BLaER1 (cell line): ENCODE results near the gene TXNL4B.
"Not testable (repeated sequence)": the region's sequence is repeated elsewhere in the genome, so short reads cannot be mapped to it uniquely, and the experiment has no call there.

ENCODE experiments used
- H3K27ac ChIP-seq: shearing (Covaris generic); formaldehyde crosslinking; 2 replicates; pipeline ENCODE4 v1.8.1; 2022
- H3K27me3 ChIP-seq: shearing (Covaris generic); formaldehyde crosslinking; 2 replicates; pipeline ENCODE4 v1.8.1; 2022
- H3K36me3 ChIP-seq: shearing (Covaris generic); formaldehyde crosslinking; 2 replicates; pipeline ENCODE4 v1.8.1; 2022
- H3K4me1 ChIP-seq: shearing (Covaris generic); formaldehyde crosslinking; 2 replicates; pipeline ENCODE4 v1.8.1; 2022
- H3K4me2 ChIP-seq: shearing (Covaris generic); formaldehyde crosslinking; 2 replicates; pipeline ENCODE4 v1.8.1; 2022
- H3K4me3 ChIP-seq: shearing (Covaris generic); formaldehyde crosslinking; 2 replicates; pipeline ENCODE4 v1.8.1; 2022
- H3K9ac ChIP-seq: shearing (Covaris generic); formaldehyde crosslinking; 2 replicates; pipeline ENCODE4 v1.8.1; 2022
- H3K9me3 ChIP-seq: shearing (Covaris generic); formaldehyde crosslinking; 2 replicates; pipeline ENCODE4 v1.8.1; 2022
- H4K20me1 ChIP-seq: shearing (Covaris generic); formaldehyde crosslinking; 2 replicates; pipeline ENCODE4 v1.8.1; 2022
- Cebpa-rat ChIP-seq: shearing (Covaris generic); IDR thresholded peaks from 2 replicates; pipeline ENCODE4 v1.8.1; 2022

Gene TXNL4B

DNA sequence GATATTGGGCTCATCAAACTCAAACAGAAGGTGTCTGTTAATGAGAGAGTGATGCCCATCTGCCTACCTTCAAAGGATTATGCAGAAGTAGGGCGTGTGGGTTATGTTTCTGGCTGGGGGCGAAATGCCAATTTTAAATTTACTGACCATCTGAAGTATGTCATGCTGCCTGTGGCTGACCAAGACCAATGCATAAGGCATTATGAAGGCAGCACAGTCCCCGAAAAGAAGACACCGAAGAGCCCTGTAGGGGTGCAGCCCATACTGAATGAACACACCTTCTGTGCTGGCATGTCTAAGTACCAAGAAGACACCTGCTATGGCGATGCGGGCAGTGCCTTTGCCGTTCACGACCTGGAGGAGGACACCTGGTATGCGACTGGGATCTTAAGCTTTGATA lies 33.0 kb downstream of the TXNL4B start:
- no peaks in the 10 kb centered on the region for H3K9me3 ChIP-seq

DNA sequence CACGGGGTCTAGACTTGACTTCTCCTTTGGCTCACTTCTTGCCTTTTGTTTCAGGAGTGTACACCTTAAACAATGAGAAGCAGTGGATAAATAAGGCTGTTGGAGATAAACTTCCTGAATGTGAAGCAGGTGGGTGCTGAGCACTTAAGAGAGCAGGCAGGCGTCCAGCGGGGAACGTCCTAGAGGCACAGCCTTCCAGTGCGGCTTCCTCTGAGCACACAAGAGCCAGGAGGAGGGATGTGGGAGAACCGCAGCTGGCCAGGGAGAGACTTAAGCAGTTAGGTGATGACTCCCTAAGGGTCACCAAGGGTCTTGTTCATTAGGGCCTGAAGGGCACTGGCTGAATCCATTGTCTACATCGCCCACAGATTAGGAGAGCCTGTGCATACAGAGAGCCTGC lies 34.4 kb downstream of the TXNL4B start:
- not testable (repeated sequence) for H3K4me3 ChIP-seq, H3K9me3 ChIP-seq, H3K27ac ChIP-seq

More for the DNA sequence above, 33.0 kb downstream of the TXNL4B start:
- H3K4me2 ChIP-seq: no peak overlapping the region
- 0 out of 2 replicates have a peak, but pooled peaks cover 8% of the 10 kb centered on the region for H3K36me3 ChIP-seq
- no peak for TF ChIP-seq Cebpa-rat
- no peaks in the 10 kb centered on the region for H3K27me3 ChIP-seq
- no peaks in the 10 kb centered on the region for H3K4me1 ChIP-seq
- H3K9ac ChIP-seq: no peak overlapping the region
- H4K20me1 ChIP-seq: no peaks in the 10 kb centered on the region
- H3K4me3 ChIP-seq: no peak overlapping the region
- no peak overlapping the region for H3K27ac ChIP-seq

DNA sequence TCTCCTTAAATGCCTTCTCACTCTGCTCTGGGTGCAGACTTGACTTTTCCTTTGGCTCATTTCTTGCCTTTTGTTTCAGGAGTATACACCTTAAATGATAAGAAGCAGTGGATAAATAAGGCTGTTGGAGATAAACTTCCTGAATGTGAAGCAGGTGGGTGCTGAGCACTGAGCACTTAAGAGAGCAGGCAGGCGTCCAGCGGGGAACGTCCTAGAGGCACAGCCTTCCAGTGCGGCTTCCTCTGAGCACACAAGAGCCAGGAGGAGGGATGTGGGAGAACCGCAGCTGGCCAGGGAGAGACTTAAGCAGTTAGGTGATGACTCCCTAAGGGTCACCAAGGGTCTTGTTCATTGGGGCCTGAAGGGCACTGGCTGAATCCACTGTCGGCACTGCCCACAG lies 36.1 kb downstream of the TXNL4B start:
- H4K20me1 ChIP-seq, H3K4me2 ChIP-seq, H3K27me3 ChIP-seq, H3K4me3 ChIP-seq, H3K27ac ChIP-seq, H3K36me3 ChIP-seq, H3K4me1 ChIP-seq, H3K9me3 ChIP-seq, H3K9ac ChIP-seq: not testable (repeated sequence)

More for the DNA sequence above, 34.4 kb downstream of the TXNL4B start:
- not testable (repeated sequence) for H3K36me3 ChIP-seq, H3K27me3 ChIP-seq, H3K9ac ChIP-seq, H4K20me1 ChIP-seq, H3K4me1 ChIP-seq, H3K4me2 ChIP-seq

DNA sequence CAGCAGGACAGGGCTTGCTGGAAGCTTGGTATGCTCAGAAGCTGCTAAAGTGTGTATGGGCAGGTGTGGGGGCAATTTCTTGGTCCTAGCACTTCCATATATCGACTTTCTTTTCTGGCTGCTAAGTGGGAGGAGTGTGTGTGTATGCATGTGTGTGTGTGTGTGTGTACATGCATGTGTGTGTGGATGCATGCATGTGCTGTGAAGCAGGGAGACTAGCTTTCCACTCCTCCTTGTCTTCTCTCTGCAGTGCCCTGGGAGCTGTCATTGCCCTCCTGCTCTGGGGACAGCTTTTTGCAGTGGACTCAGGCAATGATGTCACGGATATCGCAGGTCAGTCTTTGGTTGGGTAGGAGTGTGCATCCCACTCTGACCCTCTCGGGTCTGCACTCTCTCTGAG lies 37.5 kb downstream of the TXNL4B start:
- no peak for TF ChIP-seq Cebpa-rat
- H3K36me3 ChIP-seq: no peaks in the 10 kb centered on the region
- no peak overlapping the region for H3K4me2 ChIP-seq
- no peaks in the 10 kb centered on the region; the same call in 1 of the 2 replicates for H3K9me3 ChIP-seq
- no peak overlapping the region for H3K27ac ChIP-seq
- H3K4me1 ChIP-seq: no peaks in the 10 kb centered on the region
- no peak overlapping the region for H3K4me3 ChIP-seq
- H3K9ac ChIP-seq: no peak overlapping the region
- no peaks in the 10 kb centered on the region for H3K27me3 ChIP-seq
- no peaks in the 10 kb centered on the region for H4K20me1 ChIP-seq

DNA sequence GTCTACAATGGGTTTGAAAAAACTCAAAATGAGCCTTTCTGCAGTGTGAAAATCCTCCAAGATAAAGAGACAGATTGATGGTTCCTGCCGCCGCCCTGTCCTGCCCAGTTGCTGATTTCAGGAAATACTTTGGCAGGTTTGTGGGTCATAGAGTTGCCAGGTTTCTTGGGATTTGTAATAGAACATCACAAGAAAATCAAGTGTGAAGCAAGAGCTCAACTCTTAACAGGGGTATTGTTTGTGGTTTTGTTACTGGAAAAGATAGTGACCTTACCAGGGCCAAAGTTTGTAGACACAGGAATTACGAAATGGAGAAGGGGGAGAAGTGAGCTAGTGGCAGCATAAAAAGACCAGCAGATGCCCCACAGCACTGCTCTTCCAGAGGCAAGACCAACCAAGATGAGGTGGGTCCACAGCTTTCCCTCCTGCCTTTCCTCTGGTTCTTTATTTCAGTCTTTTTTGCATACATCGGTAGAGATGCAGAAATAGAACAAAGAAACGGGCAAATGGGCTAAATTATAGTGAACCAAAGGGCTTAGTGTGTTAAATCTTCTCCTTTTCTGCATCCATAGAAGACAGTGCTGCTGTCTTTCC lies 39.1 kb downstream of the TXNL4B start, which contains the start of gene HP:
TSS of gene HP (plus strand) at position 252 of the 594 bp plus-strand sequence. CDS start at position 400, 148 bp downstream.
- H3K4me3 ChIP-seq, H3K9ac ChIP-seq, H4K20me1 ChIP-seq, H3K27me3 ChIP-seq, H3K27ac ChIP-seq, H3K36me3 ChIP-seq, H3K4me2 ChIP-seq, H3K4me1 ChIP-seq: not testable (repeated sequence)
- H3K9me3 ChIP-seq: peaks cover 16% of the 10 kb centered on the region

DNA sequence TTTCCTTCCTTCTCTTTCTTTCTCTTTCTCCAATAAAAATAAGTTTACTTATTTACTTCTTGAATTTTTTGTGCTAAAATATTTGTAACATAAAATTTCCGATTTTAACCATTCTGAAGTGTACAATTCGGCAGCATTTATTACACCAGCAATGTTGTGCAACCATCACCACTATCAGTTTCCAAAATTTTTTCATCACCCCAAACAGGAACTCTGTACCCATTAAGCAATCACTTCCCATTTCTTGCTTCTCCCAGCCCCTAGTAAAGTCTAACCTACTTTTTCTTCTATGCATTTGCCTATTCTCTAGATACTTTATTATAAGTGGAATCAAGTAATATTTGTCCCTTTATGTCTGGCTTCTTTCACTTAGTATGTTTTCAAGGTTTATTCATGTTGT lies 41.6 kb downstream of the TXNL4B start:
- no peaks in the 10 kb centered on the region for H4K20me1 ChIP-seq
- H3K27me3 ChIP-seq: no peaks in the 10 kb centered on the region
- H3K36me3 ChIP-seq: 0 out of 2 replicates have a peak, but pooled peaks cover 4% of the 10 kb centered on the region
- no peaks in the 10 kb centered on the region for H3K4me1 ChIP-seq
- no peak for TF ChIP-seq Cebpa-rat
- no peak overlapping the region for H3K4me2 ChIP-seq
- H3K9ac ChIP-seq: no peak overlapping the region
- H3K9me3 ChIP-seq: peaks cover 26% of the 10 kb centered on the region
- no peak overlapping the region for H3K27ac ChIP-seq
- no peak overlapping the region for H3K4me3 ChIP-seq

DNA sequence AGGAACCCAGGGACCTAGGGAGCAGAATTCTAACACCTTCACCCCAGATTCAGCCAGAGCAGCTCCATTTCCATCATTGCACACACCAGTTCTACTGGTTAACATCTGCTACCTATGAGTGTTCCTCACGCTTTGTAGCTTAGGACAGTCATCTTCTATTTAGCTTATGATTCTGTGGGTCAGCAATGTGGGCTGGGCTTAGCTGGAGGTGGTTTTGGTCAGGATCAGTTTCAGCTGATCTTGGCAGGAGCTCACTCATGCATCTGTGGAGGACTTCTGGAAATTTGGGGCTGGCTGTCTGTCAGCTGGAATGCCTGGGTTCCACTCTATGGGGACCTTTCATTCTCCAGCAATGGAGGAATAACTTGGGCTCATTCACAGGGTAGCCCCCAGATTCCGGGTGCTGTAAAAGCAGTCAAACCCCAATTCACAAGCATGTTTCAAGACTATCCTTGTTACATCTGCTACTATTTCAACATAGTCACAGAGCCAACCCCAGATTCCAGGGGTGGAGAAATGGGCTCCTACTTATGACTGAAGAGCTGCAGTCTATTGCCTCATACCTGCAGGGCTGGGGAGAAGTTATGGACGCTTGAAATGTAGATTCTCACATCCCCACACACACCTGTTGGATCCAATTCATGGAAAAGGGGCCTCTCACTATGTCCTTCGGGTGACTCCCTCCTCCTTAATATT lies 42.5 kb downstream of the TXNL4B start:
- Histone ChIP-seq H3K27ac (no peak overlapping the region), H4K20me1 (no peaks in the 10 kb centered on the region), H3K36me3 (0 out of 2 replicates have a peak, but pooled peaks cover 4% of the 10 kb centered on the region), H3K9me3 (peaks cover 26% of the 10 kb centered on the region), H3K9ac (no peak overlapping the region), H3K4me2 (no peak overlapping the region), H3K27me3 (no peaks in the 10 kb centered on the region), H3K4me3 (no peak overlapping the region), H3K4me1 (no peaks in the 10 kb centered on the region)
- TF ChIP-seq Cebpa-rat: no peak

DNA sequence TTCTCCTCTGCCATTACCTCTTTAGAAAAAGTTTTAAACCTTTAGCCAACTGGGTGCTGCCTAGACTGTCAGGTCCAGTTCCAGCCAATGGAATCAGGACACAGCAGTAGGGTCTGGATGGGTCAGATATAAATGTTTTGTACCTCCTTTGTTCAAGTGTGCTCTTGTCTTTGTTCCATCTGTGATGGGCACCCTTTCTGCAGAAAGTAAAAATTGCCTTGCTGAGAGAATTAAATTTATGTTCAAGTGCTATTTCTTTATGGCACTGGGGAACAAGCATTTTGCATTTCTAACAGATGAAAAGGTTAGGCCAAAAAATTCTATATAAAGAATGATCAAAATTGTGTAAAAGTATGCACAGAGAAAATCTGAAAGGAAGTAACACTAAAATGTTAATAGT lies 44.3 kb downstream of the TXNL4B start:
- Histone ChIP-seq H3K4me3 (no peak overlapping the region), H4K20me1 (no peaks in the 10 kb centered on the region), H3K36me3 (0 out of 2 replicates have a peak, but pooled peaks cover 4% of the 10 kb centered on the region), H3K4me1 (no peaks in the 10 kb centered on the region), H3K27me3 (no peaks in the 10 kb centered on the region), H3K4me2 (no peak overlapping the region), H3K27ac (no peak overlapping the region), H3K9ac (no peak overlapping the region), H3K9me3 (peaks cover 26% of the 10 kb centered on the region)
- TF ChIP-seq Cebpa-rat: no peak

DNA sequence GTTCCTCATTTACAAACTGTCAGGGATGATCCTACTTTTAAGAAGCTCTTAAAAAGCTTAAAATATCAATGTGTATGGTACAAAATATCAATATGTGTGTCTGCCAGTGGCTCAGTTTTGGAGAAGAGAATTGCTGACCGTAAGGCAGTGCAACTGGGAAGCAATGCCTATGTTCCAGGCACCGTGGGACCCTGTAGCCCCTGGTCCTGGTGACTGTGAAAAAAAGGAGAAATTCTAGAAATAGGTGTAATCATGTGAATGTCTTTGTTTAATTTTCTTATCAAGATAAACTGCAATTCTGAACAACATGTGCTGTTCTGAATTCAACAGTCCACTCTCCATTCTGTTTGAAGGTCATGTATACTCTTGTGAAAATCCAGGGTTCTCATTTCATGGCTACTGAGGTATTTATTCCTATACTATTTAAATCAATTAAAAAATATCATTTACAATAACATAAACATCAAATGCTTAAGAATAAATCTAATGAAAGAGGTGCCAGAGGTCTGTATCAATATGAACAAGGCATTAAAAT lies 48.5 kb downstream of the TXNL4B start:
- Histone ChIP-seq H3K36me3 (peaks cover 33% of the 10 kb centered on the region), H3K9ac (no peak overlapping the region), H3K27me3 (no peaks in the 10 kb centered on the region), H3K4me1 (peaks cover 10% of the 10 kb centered on the region), H3K9me3 (peaks cover 15% of the 10 kb centered on the region), H4K20me1 (no peaks in the 10 kb centered on the region), H3K27ac (no peak overlapping the region), H3K4me2 (no peak overlapping the region), H3K4me3 (no peak overlapping the region)
- TF ChIP-seq Cebpa-rat: no peak

DNA sequence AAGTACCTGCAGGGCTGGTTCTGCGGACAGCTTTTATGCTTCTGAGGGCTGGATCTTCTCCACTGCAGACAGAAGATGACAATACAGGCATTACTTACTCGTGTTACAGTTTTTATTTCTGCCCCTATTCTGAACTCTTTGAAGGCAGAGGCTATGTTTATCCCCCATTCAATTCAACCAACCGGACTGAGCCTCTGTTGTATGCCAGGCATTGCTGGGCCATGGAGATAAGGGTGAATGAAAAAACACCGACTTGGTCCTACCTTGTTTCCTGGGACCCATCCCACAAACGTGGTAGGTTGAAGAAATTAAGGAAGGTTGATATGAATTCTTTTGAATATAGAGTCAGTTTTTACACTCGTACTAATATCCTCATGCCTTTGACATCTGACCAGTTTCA lies 49.1 kb downstream of the TXNL4B start:
- Histone ChIP-seq H3K27ac (no peak overlapping the region), H3K4me3 (no peak overlapping the region), H3K9ac (no peak overlapping the region), H3K4me1 (peaks cover 10% of the 10 kb centered on the region), H3K4me2 (no peak overlapping the region), H4K20me1 (no peaks in the 10 kb centered on the region), H3K27me3 (no peaks in the 10 kb centered on the region), H3K9me3 (peaks cover 9% of the 10 kb centered on the region), H3K36me3 (peaks cover 33% of the 10 kb centered on the region)
- no peak for TF ChIP-seq Cebpa-rat
